H1 (cell line): Measurements from ENCODE around the gene MACIR. TPM values are rescaled to one million over a fixed set of nuclear protein-coding genes. Genes with fewer than 3 reads are reported as not detected.

Experiments
- BACH1 ChIP-seq: IDR thresholded peaks from 2 replicates; pipeline ENCODE4 v1.6.1; 2012; ENCODE audit warnings: low read length, improper control_type of control experiment
- CEBPB ChIP-seq: IDR thresholded peaks from 2 replicates; pipeline ENCODE4 v1.6.1; 2012; ENCODE audit warnings: low read depth, low read length
- CHD1 ChIP-seq: IDR thresholded peaks from 2 replicates; pipeline ENCODE4 v1.6.1; 2012; ENCODE audit warnings: low read depth, low read length, improper control_type of control experiment
- E2F6 ChIP-seq: IDR thresholded peaks from 2 replicates; pipeline ENCODE4 v1.6.1; 2012; ENCODE audit warnings: inconsistent platforms
- EZH2 ChIP-seq: fragments of 200-600 bp; sonication (generic); IDR thresholded peaks from 2 replicates; pipeline ENCODE4 v1.7.1; 2012; ENCODE audit warnings: low read depth, mild to moderate bottlenecking, moderate library complexity, low read length, inconsistent platforms; ENCODE audit not compliant: severe bottlenecking
- GTF2F1 ChIP-seq: IDR thresholded peaks from 2 replicates; pipeline ENCODE4 v1.6.1; 2012; ENCODE audit warnings: low read depth, low read length, improper control_type of control experiment, borderline replicate concordance
- HDAC6 ChIP-seq: IDR thresholded peaks from one replicate; pipeline ENCODE4 v1.7.1; 2012; ENCODE audit warnings: low read depth, mild to moderate bottlenecking, inconsistent platforms, low read length, moderate library complexity
- KDM5A ChIP-seq: fragments of 200-600 bp; IDR thresholded peaks from 2 replicates; pipeline ENCODE4 v1.7.1; 2012; ENCODE audit warnings: mild to moderate bottlenecking, low read length, inconsistent platforms, mixed read lengths
- MAFK ChIP-seq: IDR thresholded peaks from 2 replicates; pipeline ENCODE4 v1.6.1; 2012; ENCODE audit warnings: low read depth, mild to moderate bottlenecking, improper control_type of control experiment, low read length
- NANOG ChIP-seq: IDR thresholded peaks from 2 replicates; pipeline ENCODE4 v1.6.1; 2011; ENCODE audit warnings: low read length, low read depth, mild to moderate bottlenecking, inconsistent platforms; ENCODE audit not compliant: insufficient read depth, poor library complexity, severe bottlenecking
- POU5F1 ChIP-seq: IDR thresholded peaks from 2 replicates; pipeline ENCODE4 v1.6.1; 2011; ENCODE audit warnings: low read depth, mild to moderate bottlenecking, low read length, moderate library complexity
- RAD21 ChIP-seq, 2 experiments: IDR thresholded peaks in 1 of 2; conservative IDR thresholded peaks in 1 of 2; 2 replicates each; pipeline ENCODE4 v1.6.1; 2011; ENCODE audit warnings: low read depth in 2 of 2, low read length in 2 of 2, improper control_type of control experiment in 1 of 2, inconsistent platforms in 1 of 2, mild to moderate bottlenecking in 1 of 2, moderate library complexity in 1 of 2
- RFX5 ChIP-seq: IDR thresholded peaks from 2 replicates; pipeline ENCODE4 v1.6.1; 2011; ENCODE audit warnings: low read depth, low read length, improper control_type of control experiment, borderline replicate concordance
- RXRA ChIP-seq: IDR thresholded peaks from 2 replicates; pipeline ENCODE4 v1.6.1; 2011; ENCODE audit warnings: low read depth, mild to moderate bottlenecking, low read length, moderate library complexity; ENCODE audit not compliant: insufficient read depth
- SRF ChIP-seq: IDR thresholded peaks from 2 replicates; pipeline ENCODE4 v1.6.1; 2011; ENCODE audit warnings: mild to moderate bottlenecking, low read depth, low read length, moderate library complexity
- SUZ12 ChIP-seq: fragments of 200-600 bp; sonication (generic); IDR thresholded peaks from 2 replicates; pipeline ENCODE4 v1.6.1; 2012; ENCODE audit warnings: mild to moderate bottlenecking, inconsistent platforms, low read length, moderate library complexity, mixed read lengths
- TCF12 ChIP-seq: IDR thresholded peaks from 2 replicates; pipeline ENCODE4 v1.6.1; 2011; ENCODE audit warnings: low read depth, mild to moderate bottlenecking, low read length
- USF2 ChIP-seq: IDR thresholded peaks from 2 replicates; pipeline ENCODE4 v1.6.1; 2011; ENCODE audit warnings: low read length, improper control_type of control experiment
- ZNF274 ChIP-seq: IDR thresholded peaks from 2 replicates; pipeline ENCODE4 v1.7.0; 2012; ENCODE audit warnings: low read length, borderline replicate concordance; ENCODE audit errors: extremely low read depth
- polyA plus RNA-seq, 7 experiments: library from polyadenylated mRNA; depleted of rRNA in 3 of 7; stranded (reverse) in 5 of 7; unstranded in 2 of 7; fragments of >200 nt in 5 of 7; fragments of 200-250 nt in 2 of 7; gene quantifications; 1 replicate in 5 of 7; 2 replicates in 1 of 7; 4 replicates in 1 of 7; pipeline versions ENCODE4 v1.2.1 to v1.2.3, GENCODE V29; 2011 to 2013; ENCODE audit warnings: missing spikeins in 2 of 7, mixed read lengths in 2 of 7
- total RNA-seq: library from RNA; stranded (reverse); fragmentation: NEBNext Ultra II Directional; extraction: Animal tissue kit (Norgen Biotek cat#: 25700); gene quantifications from 2 replicates; pipeline ENCODE4 v1.2.1, GENCODE V29; 2021

Gene MACIR
- total and polyA plus RNA-seq, 2 of the 8 experiments (the other 6 are each of a cell fraction or from before 2014, with no cell fraction given) = 8.0 to 19.2 TPM

GRCh38 chr5:103313056-103313455 lies 54.5 kb downstream of the MACIR start (continued):
- TF ChIP-seq SRF (no peak), POU5F1 (no peak), RFX5 (no peak), EZH2 (no peak), BACH1 (no peak), CEBPB (no peak), RXRA (no peak), SUZ12 (no peak), E2F6 (no peak), CHD1 (no peak), KDM5A (no peak), ZNF274 (no peak), MAFK (no peak), NANOG (no peak), TCF12 (no peak), GTF2F1 (no peak), RAD21 (IDR thresholded peaks at IDR 0.05 in 1 of 2, conservative IDR thresholded peaks at IDR 0.05 in 1 of 2; ENCODE audit: low read depth in 2 of 2, low read length in 2 of 2) (no peak), HDAC6 (no peak), USF2 (no peak)
